Ovary (tissue), 9 donors: ENCODE results near the gene DAP. TPM values are rescaled to one million over a fixed set of nuclear protein-coding genes. Genes with fewer than 3 reads are reported as not detected.
"Not testable (repeated sequence)": the region's sequence is repeated elsewhere in the genome, so short reads cannot be mapped to it uniquely, and the experiment has no call there.

ENCODE experiments used
- DNase-seq, 5 donors: peaks; one replicate each; pipeline ENCODE4 v3.0.0-alpha.2; 2019 to 2020
- H3K27ac ChIP-seq, 2 donors: fragments of 200-600 bp; one replicate each; pipeline versions ENCODE4 v1.5.1 to v1.8.0; 2019 to 2022
- H3K27me3 ChIP-seq: fragments of 200-600 bp; one replicate; pipeline ENCODE4 v1.8.0; 2022
- H3K36me3 ChIP-seq: fragments of 200-600 bp; sonication (generic); one replicate; pipeline ENCODE4 v1.5.1; 2019
- H3K4me1 ChIP-seq: one replicate; pipeline ENCODE4 v1.8.1; 2013; ENCODE audit warnings: mild to moderate bottlenecking, moderate library complexity; ENCODE audit not compliant: insufficient read depth
- H3K4me3 ChIP-seq: fragments of 200-600 bp; sonication (generic); one replicate; pipeline ENCODE4 v1.5.1; 2017
- H3K9me3 ChIP-seq, 2 donors: fragments of 200-600 bp in 1 of 2; sonication (generic) in 1 of 2; one replicate each; pipeline versions ENCODE4 v1.5.1 to v1.8.1; 2013 to 2019; ENCODE audit warnings: mild to moderate bottlenecking in 1 of 2, moderate library complexity in 1 of 2
- CTCF ChIP-seq, 3 donors: fragments of 450-650 bp in 2 of 3; fragments of 200-600 bp in 1 of 3; IDR thresholded peaks; one replicate each; pipeline versions ENCODE4 v1.5.1 to v1.8.0; 2016 to 2022; ENCODE audit warnings: antibody characterized with exemption in 3 of 3, mild to moderate bottlenecking in 1 of 3
- EP300 ChIP-seq: sonication (generic); formaldehyde crosslinking; IDR thresholded peaks from one replicate; pipeline ENCODE4 v1.6.1; 2017; ENCODE audit warnings: antibody characterized with exemption
- POLR2A ChIP-seq: fragments of 450-650 bp; IDR thresholded peaks from one replicate; pipeline ENCODE4 v1.6.1; 2017; ENCODE audit warnings: antibody characterized with exemption, mild to moderate bottlenecking, moderate library complexity
- WGBS, 3 donors: extraction: QIAGEN DNeasy Blood & Tissue Kit in 1 of 3; methylation state at CpG; one replicate each; pipeline versions ENCODE4 v1.1.5 to v1.1.7; 2013 to 2017; 5-methylcytosine and 5-hydroxymethylcytosine counted together
- intact Hi-C, 4 donors: fragments of 100-400 bp; cut with DNase I; formaldehyde crosslinking; loops; one replicate each; pipeline versions ENCODE4 v1.11.0 to v1.15.1; 2022 to 2023
- polyA plus RNA-seq, 2 donors: library from polyadenylated mRNA; stranded (reverse); fragments of 200-250 nt in 1 of 2; fragments of 350-450 nt in 1 of 2; fragmentation: Illumina TruSeq in 1 of 2; extraction: RNeasy Lipid Tissue Mini Kit (QIAGEN cat#74804) in 1 of 2; gene quantifications; one replicate each; pipeline ENCODE4 v1.2.3, GENCODE V29; 2013 to 2014
- total RNA-seq, 7 donors: library from RNA; depleted of rRNA in 2 of 7; stranded (reverse); fragments of >200 nt in 2 of 7; fragmentation: NEBNext Ultra II Directional in 3 of 7; extraction: Animal tissue kit (Norgen Biotek cat#: 25700) in 3 of 7; gene quantifications; one replicate each; pipeline versions ENCODE4 v1.1.0 to v1.2.4, GENCODE V29; 2016 to 2023
- donor health status: DM: no; HTN: no; CAD: no; lungs with moderate emphysema.
- donor health status: DM: no; HTN: no; CAD: no.
- donor health status: Bipolar disorder and iron deficiency.
- donor health status: DM: yes; HTN: yes; CAD: no.
- donor health status: DM: no; HTN: no; CAD: no.
- donor health status: DM: yes; HTN: yes; CAD: no.

Gene DAP
- total and polyA plus RNA-seq, 9 donors: 32.0 to 159 (median 88.5) TPM

DNA sequence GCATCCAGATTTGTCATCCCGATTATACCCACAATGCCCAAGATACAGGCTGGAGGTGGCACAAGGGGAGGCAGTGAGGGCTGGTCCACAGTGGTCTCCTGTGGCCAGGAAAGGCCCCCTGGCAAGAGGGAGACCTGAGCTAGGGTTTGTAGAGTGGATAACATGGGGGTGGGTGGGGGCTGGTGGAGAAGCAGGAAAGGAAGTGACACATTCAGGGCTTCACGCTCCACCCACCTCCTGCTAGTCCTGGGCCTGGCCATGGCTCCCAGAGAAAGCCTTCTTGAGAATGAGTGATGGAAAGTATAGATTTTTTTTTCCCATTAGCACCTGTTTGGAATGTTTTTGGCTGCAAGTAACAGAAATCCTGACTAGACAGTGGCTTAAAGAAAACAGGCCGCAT is 115.9 kb downstream of the DAP start:
- Histone ChIP-seq H3K4me3 (no peak overlapping the region), H3K36me3 (no peaks in the 10 kb centered on the region), H3K27me3 (no peaks in the 10 kb centered on the region), H3K27ac (no peak overlapping the region), H3K4me1 (no peaks in the 10 kb centered on the region), H3K9me3 (no peaks in the 10 kb centered on the region)
- intact Hi-C loops: no loop called here
- TF ChIP-seq CTCF (IDR thresholded peaks at IDR 0.05): no peak
- TF ChIP-seq POLR2A: no peak
- DNase-seq: no peak
- 89 to 98% (median 92%) methylated on average over 3 of the region's 3 CpGs for WGBS, 3 donors

DNA sequence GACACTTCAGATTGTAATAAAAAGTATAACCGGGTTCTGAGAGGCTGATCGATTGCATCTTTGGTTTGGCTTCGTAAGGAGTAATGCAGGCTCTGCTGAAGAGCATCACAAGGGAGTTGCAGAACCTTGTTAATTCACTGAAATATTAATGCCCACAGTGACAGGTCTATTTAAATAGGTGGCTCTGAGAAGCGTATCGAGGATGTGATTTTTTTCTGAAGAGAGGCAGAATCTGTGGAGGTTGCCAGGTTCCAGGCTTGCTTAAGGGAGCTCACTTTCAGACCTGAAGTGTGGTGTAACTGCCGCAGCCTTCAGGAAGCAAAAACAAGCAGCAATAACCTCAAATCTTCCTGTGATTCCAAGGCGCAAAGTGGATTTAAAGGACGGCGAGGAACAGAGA is 116.8 kb downstream of the DAP start:
- Histone ChIP-seq H3K36me3 (no peaks in the 10 kb centered on the region), H3K4me1 (no peaks in the 10 kb centered on the region), H3K27me3 (no peaks in the 10 kb centered on the region), H3K27ac (no peak overlapping the region), H3K9me3 (no peaks in the 10 kb centered on the region), H3K4me3 (no peak overlapping the region)
- WGBS, 3 donors: 54 to 74% (median 57%) methylated on average over 9 of the region's 9 CpGs
- no peak for DNase-seq
- TF ChIP-seq POLR2A: no peak
- TF ChIP-seq CTCF (IDR thresholded peaks at IDR 0.05): no peak
- no peak for TF ChIP-seq EP300
- intact Hi-C loops: no loop called here

DNA sequence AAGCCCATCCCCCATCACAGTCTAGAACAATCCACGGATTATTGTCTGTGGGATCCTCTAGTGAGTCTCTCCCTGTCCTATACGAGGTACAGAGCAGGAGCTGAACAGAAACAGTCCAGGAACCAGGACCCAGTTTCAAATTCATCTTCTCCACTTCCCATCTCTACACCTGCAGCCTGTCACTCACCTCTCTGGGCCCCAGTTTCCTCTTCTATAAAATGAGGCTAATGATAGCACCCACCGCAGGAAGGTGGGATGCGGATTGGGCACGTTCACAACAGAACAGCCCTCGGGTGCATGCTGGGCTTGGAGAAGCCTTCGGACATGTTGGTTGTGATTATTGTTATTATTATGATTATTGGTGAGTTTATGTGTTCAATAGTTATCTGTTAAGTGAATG is 118.7 kb downstream of the DAP start:
- no peak for DNase-seq
- Histone ChIP-seq H3K36me3 (no peaks in the 10 kb centered on the region), H3K4me3 (no peak overlapping the region), H3K27ac (no peak overlapping the region), H3K27me3 (no peaks in the 10 kb centered on the region), H3K9me3 (no peaks in the 10 kb centered on the region), H3K4me1 (no peaks in the 10 kb centered on the region)
- TF ChIP-seq POLR2A: no peak
- TF ChIP-seq EP300: no peak
- no peak for TF ChIP-seq CTCF (IDR thresholded peaks at IDR 0.05)
- intact Hi-C loops: no loop called here
- 66 to 70% (median 70%) methylated on average over 7 of the region's 7 CpGs for WGBS, 3 donors

- whole genome bisulfite sequencing, 3 donors: 94 to 96% (median 96%) methylated on average over 13 to 22 of the region's 48 CpGs
- DNase-seq: no peak
- Histone ChIP-seq H3K9me3 (no peaks in the 10 kb centered on the region), H3K4me1 (no peaks in the 10 kb centered on the region), H3K27ac (no peak overlapping the region), H3K36me3 (no peaks in the 10 kb centered on the region), H3K27me3 (no peaks in the 10 kb centered on the region), H3K4me3 (no peak overlapping the region)
- TF ChIP-seq CTCF (IDR thresholded peaks at IDR 0.05): no peak
- TF ChIP-seq POLR2A: no peak
- intact Hi-C loops: loop anchor here in 1 of 4 donors (10.0 kb wide), 1 partner anchor 355 kb away; no protein-coding TSS in a partner anchor
Observed at GRCh38 chr5:10639846-10640368, 121.1 kb downstream of the DAP start.

DNA sequence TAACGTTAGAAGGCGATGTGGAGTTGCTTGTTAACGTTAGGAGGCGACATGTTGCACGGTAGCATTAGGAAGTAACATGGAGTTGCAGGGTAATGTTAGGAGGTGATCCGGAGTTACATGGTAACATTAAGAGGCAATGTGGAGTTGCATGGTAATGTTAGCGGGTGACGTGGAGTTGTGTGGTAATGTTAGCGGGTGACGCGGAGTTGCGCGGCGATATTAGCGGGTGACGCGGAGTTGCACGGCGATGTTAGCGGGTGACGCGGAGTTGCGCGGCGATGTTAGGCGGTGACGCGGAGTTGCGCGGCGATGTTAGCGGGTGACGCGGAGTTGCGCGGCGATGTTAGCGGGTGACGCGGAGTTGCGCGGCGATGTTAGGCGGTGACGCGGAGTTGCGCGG is 122.3 kb downstream of the DAP start:
- H3K9me3 ChIP-seq, H3K27me3 ChIP-seq, H3K27ac ChIP-seq, H3K4me3 ChIP-seq, H3K4me1 ChIP-seq, DNase-seq, H3K36me3 ChIP-seq: not testable (repeated sequence)
- intact Hi-C loops: loop anchor here in 1 of 4 donors (10.0 kb wide), 1 partner anchor 354 kb away; no protein-coding TSS in a partner anchor
- WGBS, 3 donors: 69 to 88% (median 76%) methylated on average over 14 to 41 of the region's 48 CpGs
